Measurements from ENCODE around the gene NEK6. TPM values are rescaled to one million over a fixed set of nuclear protein-coding genes. Genes with fewer than 3 reads are reported as not detected.

NEK6 gene
- total and polyA plus RNA-seq, 4 donors, result 19.0 to 86.2 (median 53.1) TPM

GRCh38 chr9:124311283-124311682 is 53.5 kb downstream of the NEK6 start:
- WGBS, 2 donors, result 96 to 98% methylated on average over 5 of the region's 5 CpGs
- TF ChIP-seq CTCF (IDR thresholded peaks at IDR 0.05; ENCODE audit: control extremely low read depth, extremely low read depth), result no peak
- H3K27ac ChIP-seq (ENCODE audit: low read depth in 1 of 2, low read length in 1 of 2), result no peak overlapping the region
- no peak for ATAC-seq (ENCODE audit: insufficient read depth, low FRiP score)
- no peak overlapping the region for H3K9ac ChIP-seq (ENCODE audit: insufficient read depth in 1 of 2, low read length in 2 of 2)
- H3K9me3 ChIP-seq (ENCODE audit: control insufficient read depth in 4 of 4, insufficient read depth in 3 of 4, low read length in 3 of 4), result no peaks in the 10 kb centered on the region
- DNase-seq, result no peak
- H3K4me1 ChIP-seq (ENCODE audit: control insufficient read depth in 5 of 5, insufficient read depth in 5 of 5, low read length in 5 of 5), result peaks cover 0 to 6% (median 0%) of the 10 kb centered on the region in 5 donors
- H3K4me3 ChIP-seq, result no peak overlapping the region
- H3K36me3 ChIP-seq (ENCODE audit: control insufficient read depth in 4 of 4, insufficient read depth in 4 of 4, low read length in 4 of 4), result peaks cover 0 to 58% (median 10%) of the 10 kb centered on the region in 4 donors
- H3K27me3 ChIP-seq (ENCODE audit: control insufficient read depth in 3 of 3, insufficient read depth in 3 of 3, low read length in 2 of 3), result no peaks in the 10 kb centered on the region

GRCh38 chr9:124312290-124313265 is 54.8 kb downstream of the NEK6 start:
- ATAC-seq (ENCODE audit: insufficient read depth, low FRiP score) (no peak), DNase-seq (no peak)
- Histone ChIP-seq H3K4me3 (no peak overlapping the region), H3K9me3 (ENCODE audit: control insufficient read depth in 4 of 4, insufficient read depth in 3 of 4, low read length in 3 of 4) (no peaks in the 10 kb centered on the region), H3K9ac (ENCODE audit: insufficient read depth in 1 of 2, low read length in 2 of 2) (no peak overlapping the region), H3K4me1 (ENCODE audit: control insufficient read depth in 5 of 5, insufficient read depth in 5 of 5, low read length in 5 of 5) (no peaks in the 10 kb centered on the region), H3K27me3 (ENCODE audit: control insufficient read depth in 3 of 3, insufficient read depth in 3 of 3, low read length in 2 of 3) (no peaks in the 10 kb centered on the region), H3K27ac (ENCODE audit: low read depth in 1 of 2, low read length in 1 of 2) (no peak overlapping the region), H3K36me3 (ENCODE audit: control insufficient read depth in 4 of 4, insufficient read depth in 4 of 4, low read length in 4 of 4) (peaks cover 0 to 60% (median 13%) of the 10 kb centered on the region in 4 donors)
- 76 to 87% methylated on average over 27 of the region's 27 CpGs for WGBS, 2 donors
- no peak for TF ChIP-seq CTCF (IDR thresholded peaks at IDR 0.05; ENCODE audit: control extremely low read depth, extremely low read depth)

GRCh38 chr9:124313940-124314339 is 56.2 kb downstream of the NEK6 start:
- Histone ChIP-seq H3K9ac (ENCODE audit: insufficient read depth in 1 of 2, low read length in 2 of 2) (no peak overlapping the region), H3K36me3 (ENCODE audit: control insufficient read depth in 4 of 4, insufficient read depth in 4 of 4, low read length in 4 of 4) (peaks cover 0 to 52% (median 13%) of the 10 kb centered on the region in 4 donors), H3K9me3 (ENCODE audit: control insufficient read depth in 4 of 4, insufficient read depth in 3 of 4, low read length in 3 of 4) (no peaks in the 10 kb centered on the region), H3K4me1 (ENCODE audit: control insufficient read depth in 5 of 5, insufficient read depth in 5 of 5, low read length in 5 of 5) (no peaks in the 10 kb centered on the region), H3K4me3 (no peak overlapping the region), H3K27me3 (ENCODE audit: control insufficient read depth in 3 of 3, insufficient read depth in 3 of 3, low read length in 2 of 3) (no peaks in the 10 kb centered on the region), H3K27ac (ENCODE audit: low read depth in 1 of 2, low read length in 1 of 2) (no peak overlapping the region)
- no peak for TF ChIP-seq CTCF (IDR thresholded peaks at IDR 0.05; ENCODE audit: control extremely low read depth, extremely low read depth)
- no peak for DNase-seq
- 95 to 96% methylated on average over 18 of the region's 18 CpGs for WGBS, 2 donors
- ATAC-seq (ENCODE audit: insufficient read depth, low FRiP score), result no peak
